ENCODE data around the gene CAV2. TPM values are rescaled to one million over a fixed set of nuclear protein-coding genes. Genes with fewer than 3 reads are reported as not detected.
A peak's percentile ranks its signal among the peaks of the same experiment; 100 is the strongest.

The CAV2 gene
- total RNA-seq, 1 experiment from 2014 or later = 76.6 TPM

DNA sequence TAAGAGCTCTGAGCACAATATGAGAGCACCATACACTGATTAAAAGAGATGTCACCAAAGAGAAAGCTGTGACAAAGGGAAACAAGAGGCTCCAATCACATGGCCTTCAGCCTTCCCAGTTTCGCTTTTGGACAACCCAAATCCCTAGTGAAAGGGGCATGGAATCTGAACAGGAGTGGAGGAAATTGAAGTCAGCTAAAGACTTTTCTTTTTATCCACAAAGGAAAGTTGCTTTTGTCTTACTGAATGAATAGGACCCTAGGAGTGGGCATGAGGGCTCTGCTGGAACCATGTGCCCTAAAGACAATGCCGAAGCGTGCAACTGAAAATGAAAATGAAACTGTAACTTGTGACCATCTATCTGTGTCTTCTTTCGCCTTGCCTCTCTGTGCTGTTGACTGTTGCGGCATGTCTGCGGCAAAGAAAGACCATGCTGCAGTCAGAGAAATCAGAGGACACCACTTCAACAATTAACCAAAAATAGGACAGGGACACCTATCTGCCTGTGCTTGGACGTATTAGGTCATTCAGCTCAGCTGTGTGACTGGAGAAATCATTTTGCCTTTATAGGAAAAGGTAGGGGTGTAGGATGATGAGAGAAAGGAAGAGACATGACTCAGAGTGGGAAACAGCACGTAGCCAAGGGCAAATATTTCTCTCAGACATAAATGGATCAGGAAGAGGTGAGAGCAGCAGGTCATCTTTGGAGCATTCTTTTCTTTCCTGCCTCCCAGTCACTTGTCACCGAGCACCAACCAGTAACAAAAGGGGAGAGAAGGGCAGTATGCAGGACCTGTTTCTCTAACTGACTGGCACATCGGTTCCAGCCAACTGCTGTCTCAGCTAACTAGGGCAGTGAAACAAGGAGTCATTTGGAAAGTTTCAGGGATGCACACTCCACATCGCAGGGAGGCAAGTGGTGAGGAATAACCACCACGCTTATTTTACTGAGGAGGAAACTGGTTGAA is 12.3 kb downstream of the CAV2 start:
- peak overlapping the region; percentile 18; the same call in 1 of the 2 replicates for H3K9ac ChIP-seq (ENCODE audit: low read length)

GRCh38 chr7:116512520-116513188 is 13.1 kb downstream of the CAV2 start:
- Histone ChIP-seq H3K9me2 (replicated peaks; ENCODE audit: low read length) (no peaks in the 10 kb centered on the region), H3K9ac (ENCODE audit: low read length) (0 out of 2 replicates have a peak overlapping the region, but pooled peaks have one; percentile 14), H3K4me3 (ENCODE audit: low read length) (peak overlapping the region; percentile 56), H3K9me3 (ENCODE audit: low read length) (no peaks in the 10 kb centered on the region), H2AFZ (ENCODE audit: low read length) (peak overlapping the region; percentile 63), H3K4me2 (ENCODE audit: low read length) (peak overlapping the region; percentile 81), H3K27ac (ENCODE audit: low read length) (peak overlapping the region; percentile 79), H3F3A (ENCODE audit: low read length, unreplicated experiment) (peaks cover 16% of the 10 kb centered on the region), H3K4me1 (ENCODE audit: insufficient read depth, low read length) (peaks cover 34% of the 10 kb centered on the region), H3K36me3 (ENCODE audit: low read depth, low read length) (peaks cover 14% of the 10 kb centered on the region; the same call in 1 of the 2 replicates), H3K27me3 (ENCODE audit: low read length) (no peaks in the 10 kb centered on the region), H3K79me2 (ENCODE audit: low read length) (no peaks in the 10 kb centered on the region; the same call in 1 of the 2 replicates), H4K20me1 (ENCODE audit: low read length) (no peaks in the 10 kb centered on the region)
- intact Hi-C loops (cut with micrococcal nuclease) = loop anchor here (1.0 kb wide), 1 partner anchor 10 kb away; no protein-coding TSS in a partner anchor
- TF ChIP-seq EZH2phosphoT487 (IDR thresholded peaks at IDR 0.05; ENCODE audit: borderline replicate concordance, low read length) (no peak), CTCF (conservative IDR thresholded peaks at IDR 0.05; ENCODE audit: low read depth, low read length) (no peak), EZH2 (IDR thresholded peaks at IDR 0.05; ENCODE audit: low read length, unreplicated experiment) (no peak)
- ChIA-PET POLR2A (ENCODE audit: unreplicated experiment) (interaction anchor here (0.6 to 1.3 kb wide), 2 partner anchors 13 to 14 kb away, joined by 4 to 5 read pairs; partner anchors contain the start of gene CAV2), CTCF (interaction anchor here (1.8 kb wide), 1 partner anchor 14 kb away, joined by 9 read pairs; no protein-coding TSS in a partner anchor)
- BruUV-seq (replicated peaks) = TSS peak; percentile 72
- DNase-seq = peak; percentile 44
- peak; percentile 8 for ATAC-seq

More for the DNA sequence above, 12.3 kb downstream of the CAV2 start:
- no peaks in the 10 kb centered on the region for H3K9me2 ChIP-seq (replicated peaks; ENCODE audit: low read length)
- DNase-seq = peak; percentile 93
- POLR2A ChIA-PET (ENCODE audit: unreplicated experiment) = interaction anchor here (0.6 to 1.3 kb wide), 2 partner anchors 15 to 240 kb away, joined by 4 read pairs; no protein-coding TSS in a partner anchor
- peaks cover 16% of the 10 kb centered on the region for H3F3A ChIP-seq (ENCODE audit: low read length, unreplicated experiment)
- BruUV-seq (replicated peaks) = TSS peak; percentile 92
- peak overlapping the region; percentile 81 for H3K4me2 ChIP-seq (ENCODE audit: low read length)
- H3K4me3 ChIP-seq (ENCODE audit: low read length) = peak overlapping the region; percentile 56
- no peaks in the 10 kb centered on the region for H3K27me3 ChIP-seq (ENCODE audit: low read length)
- H2AFZ ChIP-seq (ENCODE audit: low read length) = peak overlapping the region; percentile 63
- intact Hi-C loops (cut with micrococcal nuclease) = loop anchor here (1.0 kb wide), 1 partner anchor 10 kb away; no protein-coding TSS in a partner anchor
- H3K4me1 ChIP-seq (ENCODE audit: insufficient read depth, low read length) = peaks cover 34% of the 10 kb centered on the region
- no peaks in the 10 kb centered on the region for H4K20me1 ChIP-seq (ENCODE audit: low read length)
- no peaks in the 10 kb centered on the region; the same call in 1 of the 2 replicates for H3K79me2 ChIP-seq (ENCODE audit: low read length)
- peaks cover 19% of the 10 kb centered on the region for H3K36me3 ChIP-seq (ENCODE audit: low read depth, low read length)
- CTCF ChIA-PET = interaction anchor here (0.6 to 1.8 kb wide), 2 partner anchors 15 to 71 kb away, joined by 3 to 9 read pairs; no protein-coding TSS in a partner anchor
- H3K9me3 ChIP-seq (ENCODE audit: low read length) = no peaks in the 10 kb centered on the region
- TF ChIP-seq EZH2 (IDR thresholded peaks at IDR 0.05; ENCODE audit: low read length, unreplicated experiment) (no peak), EZH2phosphoT487 (IDR thresholded peaks at IDR 0.05; ENCODE audit: borderline replicate concordance, low read length) (no peak), CTCF (conservative IDR thresholded peaks at IDR 0.05; ENCODE audit: low read depth, low read length) (no peak)
- peak overlapping the region; percentile 79 for H3K27ac ChIP-seq (ENCODE audit: low read length)
- peak; percentile 83 for ATAC-seq

Measured in PC-3 (cell line).